RWPE2 (cell line): ENCODE data around the gene FUS.

Experiments
- ATAC-seq: fragments of 200-7000 bp; cut with Tn5 transposase; 3 replicates; pipeline ENCODE4 v1.9.1; 2021; ENCODE audit warnings: low read depth
- DNase-seq: peaks from one replicate; pipeline ENCODE4 v3.0.0-alpha.2; 2020; ENCODE audit warnings: low spot score
- H3K27ac ChIP-seq: fragments of 450-650 bp; 2 replicates; pipeline ENCODE4 v1.5.1; 2017; ENCODE audit warnings: mild to moderate bottlenecking; ENCODE audit not compliant: poor library complexity, severe bottlenecking
- H3K27me3 ChIP-seq: fragments of 250-450 bp; sonication (Bioruptor Pico); 2 replicates; pipeline ENCODE4 v1.5.1; 2021; ENCODE audit warnings: mild to moderate bottlenecking, moderate library complexity; ENCODE audit not compliant: insufficient read depth, poor library complexity, severe bottlenecking
- H3K36me3 ChIP-seq: fragments of 250-450 bp; sonication (Bioruptor Pico); 2 replicates; pipeline ENCODE4 v1.5.1; 2020; ENCODE audit warnings: low read depth, mild to moderate bottlenecking, moderate library complexity
- H3K4me1 ChIP-seq: fragments of 250-450 bp; sonication (Bioruptor Pico); 2 replicates; pipeline ENCODE4 v1.5.1; 2021; ENCODE audit warnings: mild to moderate bottlenecking, moderate library complexity; ENCODE audit not compliant: insufficient read depth, poor library complexity, severe bottlenecking
- H3K4me3 ChIP-seq: fragments of 250-450 bp; sonication (Bioruptor Pico); 2 replicates; pipeline ENCODE4 v1.5.1; 2021; ENCODE audit warnings: mild to moderate bottlenecking, moderate library complexity; ENCODE audit not compliant: severe bottlenecking
- H3K9me3 ChIP-seq: fragments of 250-450 bp; sonication (Bioruptor Pico); 2 replicates; pipeline ENCODE4 v1.5.1; 2021; ENCODE audit warnings: mild to moderate bottlenecking, moderate library complexity; ENCODE audit not compliant: severe bottlenecking
- CTCF ChIP-seq: fragments of 450-650 bp; IDR thresholded peaks from one replicate; pipeline ENCODE4 v1.5.1; 2017; ENCODE audit warnings: mild to moderate bottlenecking, moderate library complexity; ENCODE audit not compliant: poor library complexity, severe bottlenecking

The FUS gene

DNA sequence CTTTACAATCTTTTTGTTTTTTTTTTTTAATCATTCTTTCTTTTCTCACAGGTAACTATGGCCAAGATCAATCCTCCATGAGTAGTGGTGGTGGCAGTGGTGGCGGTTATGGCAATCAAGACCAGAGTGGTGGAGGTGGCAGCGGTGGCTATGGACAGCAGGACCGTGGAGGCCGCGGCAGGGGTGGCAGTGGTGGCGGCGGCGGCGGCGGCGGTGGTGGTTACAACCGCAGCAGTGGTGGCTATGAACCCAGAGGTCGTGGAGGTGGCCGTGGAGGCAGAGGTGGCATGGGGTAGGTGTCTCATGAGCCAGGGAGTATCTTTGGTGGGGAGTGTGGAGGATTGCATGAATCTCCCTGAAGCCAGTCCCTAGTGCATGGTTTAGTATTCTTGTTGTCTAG is 4.9 kb downstream of the FUS start:
- Histone ChIP-seq H3K27ac (no peak overlapping the region), H3K9me3 (no peaks in the 10 kb centered on the region), H3K4me3 (no peak overlapping the region), H3K27me3 (no peaks in the 10 kb centered on the region), H3K36me3 (peaks cover 91% of the 10 kb centered on the region), H3K4me1 (no peaks in the 10 kb centered on the region)
- ATAC-seq (no peak), DNase-seq (peak; percentile 52)
- TF ChIP-seq CTCF: no peak

DNA sequence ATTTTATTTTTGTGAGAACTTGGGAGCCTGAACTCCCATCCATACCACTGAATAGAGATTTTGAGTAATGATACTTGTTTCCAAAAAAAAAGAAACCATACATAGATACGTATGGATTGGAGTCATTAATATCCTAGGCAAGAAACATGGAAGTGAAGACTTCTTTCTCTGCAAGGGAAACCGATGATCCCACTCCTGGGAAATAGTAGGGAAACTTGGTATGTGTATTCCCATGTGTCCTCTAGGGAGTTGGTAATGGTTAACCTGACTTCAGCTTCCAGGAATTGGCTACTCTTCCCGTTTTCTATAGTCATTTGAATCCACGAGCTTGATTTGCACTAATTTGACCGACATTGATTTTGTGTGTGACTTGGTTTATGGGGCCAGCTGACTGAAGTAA is 5.4 kb downstream of the FUS start:
- H3K27ac ChIP-seq: no peak overlapping the region
- no peaks in the 10 kb centered on the region for H3K9me3 ChIP-seq
- DNase-seq (no peak), ATAC-seq (no peak)
- H3K36me3 ChIP-seq: peaks cover 96% of the 10 kb centered on the region
- H3K4me3 ChIP-seq: no peak overlapping the region
- no peaks in the 10 kb centered on the region for H3K27me3 ChIP-seq
- TF ChIP-seq CTCF: no peak
- H3K4me1 ChIP-seq: no peaks in the 10 kb centered on the region

DNA sequence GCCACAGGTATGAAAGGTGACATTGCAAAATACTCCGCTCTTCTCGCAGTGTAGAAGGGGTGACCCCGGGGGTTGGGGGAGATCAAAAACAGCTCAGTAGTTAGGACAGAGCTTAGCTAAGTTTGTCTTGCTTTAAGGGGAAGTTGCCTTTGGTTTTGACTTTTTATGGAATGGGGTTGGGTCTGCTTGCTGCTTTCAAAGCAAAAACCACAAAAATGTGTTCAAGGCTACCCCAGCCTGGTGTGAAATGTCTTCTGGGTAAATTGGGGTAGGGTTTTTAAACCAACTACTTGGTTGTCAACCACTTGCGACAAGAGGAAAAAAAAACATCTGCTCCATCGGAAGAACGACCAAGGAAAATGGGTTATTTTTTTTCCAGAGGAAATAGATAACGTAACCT is 6.2 kb downstream of the FUS start:
- no peak for TF ChIP-seq CTCF
- peaks cover 99% of the 10 kb centered on the region for H3K36me3 ChIP-seq
- H3K4me3 ChIP-seq: no peak overlapping the region
- no peaks in the 10 kb centered on the region for H3K27me3 ChIP-seq
- H3K4me1 ChIP-seq: no peaks in the 10 kb centered on the region
- H3K9me3 ChIP-seq: no peaks in the 10 kb centered on the region
- ATAC-seq: no peak
- DNase-seq: no peak
- H3K27ac ChIP-seq: no peak overlapping the region

DNA sequence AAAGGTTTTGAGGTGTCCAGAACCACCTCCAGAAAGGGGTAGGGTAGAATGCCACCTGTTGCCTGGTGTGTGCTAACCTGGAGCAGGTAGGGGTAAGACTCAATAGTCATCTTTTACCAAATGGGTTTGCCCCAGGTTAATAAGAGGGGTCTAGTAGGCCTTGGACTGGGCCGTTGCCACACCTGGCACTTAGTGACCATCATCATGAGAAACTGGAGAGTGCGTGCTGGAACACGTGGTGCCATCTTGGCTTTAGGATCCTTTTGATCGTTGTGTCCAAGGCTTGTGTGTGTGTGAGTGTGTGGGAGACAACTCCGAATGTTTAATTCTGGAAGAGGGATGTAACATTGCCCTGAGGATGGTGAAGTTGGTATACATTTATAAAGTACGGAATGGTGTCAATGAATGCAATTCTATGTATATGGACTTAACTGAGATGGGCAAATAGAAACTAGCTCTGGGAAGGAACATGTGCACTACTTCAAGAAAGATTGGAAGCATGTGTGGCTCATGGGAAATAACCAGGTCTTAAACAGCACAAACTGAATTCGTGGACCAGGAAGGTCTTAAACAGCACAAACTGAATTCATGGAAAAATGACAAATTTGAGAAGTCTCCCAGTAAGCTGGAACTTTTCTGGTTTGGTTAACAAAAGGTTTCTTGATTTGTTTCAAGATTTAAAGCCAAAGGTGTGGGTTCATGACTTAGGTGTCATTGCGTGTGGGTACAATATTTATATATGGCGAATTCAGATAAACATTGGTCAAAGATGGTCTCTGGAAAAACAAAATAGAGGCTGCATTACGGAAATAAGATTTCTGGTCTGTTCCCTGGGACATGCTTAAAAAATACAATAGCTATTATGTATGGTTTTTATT is 7.2 kb downstream of the FUS start:
- H3K4me3 ChIP-seq: no peak overlapping the region
- TF ChIP-seq CTCF: no peak
- ATAC-seq: no peak
- H3K4me1 ChIP-seq: no peaks in the 10 kb centered on the region
- no peak overlapping the region for H3K27ac ChIP-seq
- no peaks in the 10 kb centered on the region for H3K27me3 ChIP-seq
- no peaks in the 10 kb centered on the region for H3K9me3 ChIP-seq
- no peak for DNase-seq
- peaks cover 99% of the 10 kb centered on the region for H3K36me3 ChIP-seq

- H3K27me3 ChIP-seq: no peaks in the 10 kb centered on the region
- ATAC-seq: no peak
- no peak overlapping the region for H3K27ac ChIP-seq
- H3K4me3 ChIP-seq: no peak overlapping the region
- H3K9me3 ChIP-seq: no peaks in the 10 kb centered on the region
- H3K36me3 ChIP-seq: peaks cover 99% of the 10 kb centered on the region
- DNase-seq: peak; percentile 15
- TF ChIP-seq CTCF: no peak
- H3K4me1 ChIP-seq: no peaks in the 10 kb centered on the region
Measured at GRCh38 chr16:31187808-31188189, 7.9 kb downstream of the FUS start.
